ENCODE data around the gene RYR2. TPM values are rescaled to one million over a fixed set of nuclear protein-coding genes. Genes with fewer than 3 reads are reported as not detected.

Gene RYR2
- total RNA-seq, 2 experiments from 2014 or later, result not detected

DNA sequence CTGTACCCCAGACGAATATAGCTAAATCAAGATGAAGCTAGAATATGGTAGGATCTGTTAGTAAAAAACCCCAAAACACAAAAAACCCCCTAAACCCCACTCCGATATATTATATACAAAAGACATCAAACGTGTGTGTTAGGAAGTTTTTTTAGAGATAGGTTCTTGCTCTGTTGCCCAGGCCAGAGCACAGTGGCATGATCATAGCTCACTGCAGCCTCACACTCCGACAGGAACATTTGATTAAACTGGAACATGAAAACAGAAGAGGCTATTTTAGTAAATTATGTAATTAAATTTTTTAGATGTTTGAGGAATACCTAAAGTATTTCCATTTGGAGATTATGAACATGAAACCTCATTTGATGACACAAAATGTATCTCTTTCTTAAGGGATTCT is 8.2 kb upstream of the RYR2 start:
- H3K9me3 ChIP-seq (ENCODE audit: low read length), result no peaks in the 10 kb centered on the region
- H3K4me2 ChIP-seq (ENCODE audit: low read length), result no peak overlapping the region
- POLR2A ChIA-PET, result interaction anchor here (1.0 kb wide), 1 partner anchor 13 kb away, joined by 3 read pairs; no protein-coding TSS in a partner anchor
- H3K27ac ChIP-seq (ENCODE audit: low read depth, low read length, poor library complexity, severe bottlenecking), result no peak overlapping the region
- no peak overlapping the region for H3K4me3 ChIP-seq (ENCODE audit: low read depth, low read length, poor library complexity, severe bottlenecking)
- no peaks in the 10 kb centered on the region for H4K20me1 ChIP-seq (ENCODE audit: insufficient read depth, low read length)
- TF ChIP-seq, protein P1, sequence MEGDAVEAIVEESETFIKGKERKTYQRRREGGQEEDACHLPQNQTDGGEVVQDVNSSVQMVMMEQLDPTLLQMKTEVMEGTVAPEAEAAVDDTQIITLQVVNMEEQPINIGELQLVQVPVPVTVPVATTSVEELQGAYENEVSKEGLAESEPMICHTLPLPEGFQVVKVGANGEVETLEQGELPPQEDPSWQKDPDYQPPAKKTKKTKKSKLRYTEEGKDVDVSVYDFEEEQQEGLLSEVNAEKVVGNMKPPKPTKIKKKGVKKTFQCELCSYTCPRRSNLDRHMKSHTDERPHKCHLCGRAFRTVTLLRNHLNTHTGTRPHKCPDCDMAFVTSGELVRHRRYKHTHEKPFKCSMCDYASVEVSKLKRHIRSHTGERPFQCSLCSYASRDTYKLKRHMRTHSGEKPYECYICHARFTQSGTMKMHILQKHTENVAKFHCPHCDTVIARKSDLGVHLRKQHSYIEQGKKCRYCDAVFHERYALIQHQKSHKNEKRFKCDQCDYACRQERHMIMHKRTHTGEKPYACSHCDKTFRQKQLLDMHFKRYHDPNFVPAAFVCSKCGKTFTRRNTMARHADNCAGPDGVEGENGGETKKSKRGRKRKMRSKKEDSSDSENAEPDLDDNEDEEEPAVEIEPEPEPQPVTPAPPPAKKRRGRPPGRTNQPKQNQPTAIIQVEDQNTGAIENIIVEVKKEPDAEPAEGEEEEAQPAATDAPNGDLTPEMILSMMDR (conservative IDR thresholded peaks at IDR 0.05; ENCODE audit: low read length), result no peak
- no peak for TF ChIP-seq EZH2phosphoT487 (IDR thresholded peaks at IDR 0.05; ENCODE audit: borderline replicate concordance, low read depth, low read length)
- DNase-seq (ENCODE audit: low spot score), result no peak
- H3K9me2 ChIP-seq (ENCODE audit: insufficient read depth, low read length), result no peaks in the 10 kb centered on the region
- no peaks in the 10 kb centered on the region for H3K4me1 ChIP-seq (ENCODE audit: insufficient read depth, low read length, poor library complexity, severe bottlenecking)
- H3K79me2 ChIP-seq (ENCODE audit: insufficient read depth, low read depth, low read length), result no peaks in the 10 kb centered on the region
- intact Hi-C loops (cut with micrococcal nuclease; ENCODE audit: unreplicated experiment), result no loop called here
- no TSS peak for BruUV-seq (replicated peaks)
- H3K36me3 ChIP-seq (ENCODE audit: insufficient read depth, low read length), result no peaks in the 10 kb centered on the region
- CTCF ChIA-PET (ENCODE audit: unreplicated experiment), result no interaction called here
- H2AFZ ChIP-seq (ENCODE audit: low read length), result no peak overlapping the region

DNA sequence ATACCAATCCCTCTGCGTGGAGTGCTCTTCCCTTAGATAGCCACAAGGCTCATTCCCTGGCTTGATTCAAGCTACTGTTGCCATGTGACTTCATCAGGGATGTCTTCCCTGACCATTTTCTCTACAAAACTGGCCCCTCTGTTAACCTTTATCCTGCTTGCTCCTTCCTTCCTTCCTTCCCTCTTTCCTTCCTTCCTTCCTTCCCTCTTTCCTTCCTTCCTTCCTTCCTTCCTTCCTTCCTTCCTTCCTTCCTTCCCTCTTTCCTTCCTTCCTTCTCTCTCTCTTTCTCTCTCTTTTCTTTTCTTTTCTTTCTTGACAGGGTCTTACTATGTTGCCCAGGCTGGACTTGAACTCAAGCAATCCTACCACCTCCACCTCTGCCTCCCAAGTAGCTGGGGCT is 6.2 kb upstream of the RYR2 start:
- H3K4me1 ChIP-seq (ENCODE audit: insufficient read depth, low read length, poor library complexity, severe bottlenecking), result no peaks in the 10 kb centered on the region
- ChIA-PET POLR2A (no interaction called here), CTCF (ENCODE audit: unreplicated experiment) (no interaction called here)
- H3K9me2 ChIP-seq (ENCODE audit: insufficient read depth, low read length), result no peaks in the 10 kb centered on the region
- H4K20me1 ChIP-seq (ENCODE audit: insufficient read depth, low read length), result no peaks in the 10 kb centered on the region
- H3K4me2 ChIP-seq (ENCODE audit: low read length), result no peak overlapping the region
- H2AFZ ChIP-seq (ENCODE audit: low read length), result no peak overlapping the region
- H3K36me3 ChIP-seq (ENCODE audit: insufficient read depth, low read length), result no peaks in the 10 kb centered on the region
- no peaks in the 10 kb centered on the region for H3K79me2 ChIP-seq (ENCODE audit: insufficient read depth, low read depth, low read length)
- H3K4me3 ChIP-seq (ENCODE audit: low read depth, low read length, poor library complexity, severe bottlenecking), result no peak overlapping the region
- intact Hi-C loops (cut with micrococcal nuclease; ENCODE audit: unreplicated experiment), result no loop called here
- no peak for DNase-seq (ENCODE audit: low spot score)
- BruUV-seq (replicated peaks), result no TSS peak
- H3K27ac ChIP-seq (ENCODE audit: low read depth, low read length, poor library complexity, severe bottlenecking), result no peak overlapping the region
- H3K9me3 ChIP-seq (ENCODE audit: low read length), result no peaks in the 10 kb centered on the region
- TF ChIP-seq, protein P1 (conservative IDR thresholded peaks at IDR 0.05; ENCODE audit: low read length), result no peak
- no peak for TF ChIP-seq EZH2phosphoT487 (IDR thresholded peaks at IDR 0.05; ENCODE audit: borderline replicate concordance, low read depth, low read length)

DNA sequence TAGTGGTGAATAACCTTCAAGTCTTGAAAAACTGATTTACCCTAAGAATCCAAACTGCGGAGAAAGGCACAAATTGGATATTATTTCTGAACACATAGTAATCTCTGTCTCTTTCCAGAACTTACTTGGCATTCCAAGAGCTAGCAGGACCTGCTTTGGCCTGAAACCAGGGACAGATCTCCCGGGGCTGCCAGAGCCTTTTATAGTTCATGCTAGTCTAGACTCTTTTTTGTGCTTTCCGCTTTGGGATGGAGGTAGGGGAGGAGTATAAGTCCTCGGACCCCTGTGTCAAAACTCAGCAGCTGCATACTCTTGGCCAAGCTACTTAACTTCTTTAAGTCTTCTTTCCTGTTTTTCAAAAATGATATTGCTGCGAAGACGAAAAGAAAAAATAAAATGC is 3.8 kb upstream of the RYR2 start:
- no peaks in the 10 kb centered on the region for H4K20me1 ChIP-seq (ENCODE audit: insufficient read depth, low read length)
- no peaks in the 10 kb centered on the region for H3K79me2 ChIP-seq (ENCODE audit: insufficient read depth, low read depth, low read length)
- H3K36me3 ChIP-seq (ENCODE audit: insufficient read depth, low read length), result no peaks in the 10 kb centered on the region
- no peaks in the 10 kb centered on the region for H3K4me1 ChIP-seq (ENCODE audit: insufficient read depth, low read length, poor library complexity, severe bottlenecking)
- no TSS peak for BruUV-seq (replicated peaks)
- H3K9me2 ChIP-seq (ENCODE audit: insufficient read depth, low read length), result no peaks in the 10 kb centered on the region
- H3K4me3 ChIP-seq (ENCODE audit: low read depth, low read length, poor library complexity, severe bottlenecking), result no peak overlapping the region
- intact Hi-C loops (cut with micrococcal nuclease; ENCODE audit: unreplicated experiment), result no loop called here
- POLR2A ChIA-PET, result interaction anchor here (0.6 kb wide), 2 partner anchors 12 to 1346 kb away, joined by 3 to 5 read pairs; no protein-coding TSS in a partner anchor
- H3K9me3 ChIP-seq (ENCODE audit: low read length), result no peaks in the 10 kb centered on the region
- DNase-seq (ENCODE audit: low spot score), result no peak
- CTCF ChIA-PET (ENCODE audit: unreplicated experiment), result no interaction called here
- no peak overlapping the region for H3K4me2 ChIP-seq (ENCODE audit: low read length)
- H2AFZ ChIP-seq (ENCODE audit: low read length), result no peak overlapping the region
- no peak for TF ChIP-seq EZH2phosphoT487 (IDR thresholded peaks at IDR 0.05; ENCODE audit: borderline replicate concordance, low read depth, low read length)
- TF ChIP-seq, protein P1 (conservative IDR thresholded peaks at IDR 0.05; ENCODE audit: low read length), result no peak
- H3K27ac ChIP-seq (ENCODE audit: low read depth, low read length, poor library complexity, severe bottlenecking), result no peak overlapping the region
